Sigmoid colon (tissue), 7 donors: ENCODE results near the gene ZNF608. TPM values are rescaled to one million over a fixed set of nuclear protein-coding genes. Genes with fewer than 3 reads are reported as not detected.

ENCODE experiments used
- DNase-seq: peaks from one replicate; pipeline ENCODE4 v3.0.0-alpha.2; 2019
- H3K27ac ChIP-seq, 4 donors: fragments of 200-600 bp; sonication (generic); one replicate each; pipeline ENCODE4 v1.5.1; 2016 to 2019; ENCODE audit warnings: mild to moderate bottlenecking in 1 of 4
- H3K27me3 ChIP-seq, 3 donors: fragments of 200-600 bp; sonication (generic); one replicate each; pipeline ENCODE4 v1.5.1; 2019; ENCODE audit warnings: mild to moderate bottlenecking in 1 of 3
- H3K36me3 ChIP-seq, 4 donors: fragments of 200-600 bp; sonication (generic); one replicate each; pipeline ENCODE4 v1.5.1; 2016 to 2019
- H3K4me1 ChIP-seq, 4 donors: fragments of 200-600 bp; sonication (generic); one replicate each; pipeline ENCODE4 v1.5.1; 2017 to 2019
- H3K4me3 ChIP-seq, 4 donors: fragments of 200-600 bp; sonication (generic); one replicate each; pipeline ENCODE4 v1.5.1; 2017 to 2019; ENCODE audit warnings: mild to moderate bottlenecking in 2 of 4, moderate library complexity in 1 of 4
- H3K9me3 ChIP-seq, 4 donors: fragments of 200-600 bp in 3 of 4; sonication (generic) in 3 of 4; one replicate each; pipeline versions ENCODE4 v1.5.1 to v1.6.1; 2013 to 2019
- CTCF ChIP-seq, 4 experiments: fragments of 450-650 bp in 3 of 4; fragments of 200-600 bp in 1 of 4; IDR thresholded peaks; one replicate each; pipeline ENCODE4 v1.5.1; 2016 to 2019; ENCODE audit warnings: antibody characterized with exemption in 4 of 4, mild to moderate bottlenecking in 3 of 4, moderate library complexity in 2 of 4
- EP300 ChIP-seq, 4 donors: sonication (generic); formaldehyde crosslinking; IDR thresholded peaks; one replicate each; pipeline ENCODE4 v1.6.1; 2017; ENCODE audit warnings: antibody characterized with exemption in 4 of 4
- POLR2A ChIP-seq, 2 donors: fragments of 450-650 bp; IDR thresholded peaks; one replicate each; pipeline ENCODE4 v1.6.1; 2016; ENCODE audit warnings: antibody characterized with exemption in 2 of 2, mild to moderate bottlenecking in 2 of 2, moderate library complexity in 2 of 2
- POLR2AphosphoS5 ChIP-seq, 4 donors: sonication (generic); formaldehyde crosslinking; IDR thresholded peaks; one replicate each; pipeline ENCODE4 v1.6.1; 2017; ENCODE audit warnings: antibody characterized with exemption in 4 of 4
- WGBS, 2 donors: extraction: QIAGEN DNeasy Blood & Tissue Kit; methylation state at CpG; one replicate each; pipeline ENCODE4 v1.1.7; 2013; 5-methylcytosine and 5-hydroxymethylcytosine counted together
- intact Hi-C: fragments of 100-400 bp; cut with DNase I; formaldehyde crosslinking; loops from one replicate; pipeline ENCODE4 v1.15.1; 2023
- polyA plus RNA-seq, 3 donors: library from polyadenylated mRNA; stranded (reverse); fragments of 200-250 nt; gene quantifications; one replicate each; pipeline ENCODE4 v1.2.3, GENCODE V29; 2013
- total RNA-seq, 4 donors: library from RNA; depleted of rRNA; stranded (reverse); fragments of >200 nt; gene quantifications; one replicate each; pipeline ENCODE4 v1.1.0, GENCODE V29; 2016
- donor health status: healthy with polysubstance abuse.
- donor health status: Bipolar disorder and iron deficiency.
- donor health status: healthy.

The ZNF608 gene
- total and polyA plus RNA-seq, 7 donors = 5.1 to 30.7 (median 17.9) TPM

GRCh38 chr5:124790301-124790894 lies 44.0 kb upstream of the ZNF608 start:
- H3K9me3 ChIP-seq = no peaks in the 10 kb centered on the region
- no peak for TF ChIP-seq CTCF (IDR thresholded peaks at IDR 0.05)
- no peak for TF ChIP-seq EP300 (IDR thresholded peaks at IDR 0.05)
- TF ChIP-seq POLR2AphosphoS5 (IDR thresholded peaks at IDR 0.05) = no peak
- TF ChIP-seq POLR2A (IDR thresholded peaks at IDR 0.05) = no peak
- H3K36me3 ChIP-seq = no peaks in the 10 kb centered on the region
- DNase-seq = no peak
- no peak overlapping the region for H3K27ac ChIP-seq
- no peak overlapping the region for H3K4me3 ChIP-seq
- WGBS, 2 donors = 47 to 79% methylated on average over 3 of the region's 3 CpGs
- H3K4me1 ChIP-seq = peaks cover 0 to 12% (median 5%) of the 10 kb centered on the region in 4 donors
- intact Hi-C loops = no loop called here
- H3K27me3 ChIP-seq = no peaks in the 10 kb centered on the region

- no peak for TF ChIP-seq POLR2AphosphoS5 (IDR thresholded peaks at IDR 0.05)
- no peak for TF ChIP-seq POLR2A (IDR thresholded peaks at IDR 0.05)
- TF ChIP-seq EP300 (IDR thresholded peaks at IDR 0.05) = no peak
- no peak for TF ChIP-seq CTCF (IDR thresholded peaks at IDR 0.05)
- DNase-seq = no peak
- intact Hi-C loops = no loop called here
- Histone ChIP-seq H3K36me3 (no peaks in the 10 kb centered on the region), H3K27me3 (no peaks in the 10 kb centered on the region), H3K4me1 (peaks cover 0 to 12% (median 5%) of the 10 kb centered on the region in 4 donors), H3K9me3 (no peaks in the 10 kb centered on the region), H3K4me3 (no peak overlapping the region), H3K27ac (no peak overlapping the region)
- WGBS, 2 donors = 49 to 69% methylated on average over 4 of the region's 4 CpGs
Measured at GRCh38 chr5:124789104-124789605, 42.7 kb upstream of the ZNF608 start.

GRCh38 chr5:124783794-124784193 lies 37.4 kb upstream of the ZNF608 start:
- Histone ChIP-seq H3K27ac (no peak overlapping the region), H3K36me3 (no peaks in the 10 kb centered on the region), H3K4me1 (no peaks in the 10 kb centered on the region), H3K27me3 (no peaks in the 10 kb centered on the region), H3K9me3 (no peaks in the 10 kb centered on the region), H3K4me3 (no peak overlapping the region)
- intact Hi-C loops = no loop called here
- 91 to 93% methylated on average over 2 of the region's 2 CpGs for WGBS, 2 donors
- no peak for DNase-seq
- TF ChIP-seq POLR2A (IDR thresholded peaks at IDR 0.05) (no peak), EP300 (IDR thresholded peaks at IDR 0.05) (no peak), POLR2AphosphoS5 (IDR thresholded peaks at IDR 0.05) (no peak), CTCF (IDR thresholded peaks at IDR 0.05) (no peak)

- H3K36me3 ChIP-seq = no peaks in the 10 kb centered on the region
- H3K27ac ChIP-seq = no peak overlapping the region
- WGBS, 2 donors = 91 to 97% methylated on average over 3 of the region's 3 CpGs
Measured at GRCh38 chr5:124783285-124783684, 36.8 kb upstream of the ZNF608 start.

GRCh38 chr5:124782262-124782661 lies 35.8 kb upstream of the ZNF608 start:
- intact Hi-C loops = no loop called here
- Histone ChIP-seq H3K27ac (no peak overlapping the region), H3K9me3 (no peaks in the 10 kb centered on the region), H3K27me3 (no peaks in the 10 kb centered on the region), H3K4me3 (no peak overlapping the region), H3K36me3 (no peaks in the 10 kb centered on the region), H3K4me1 (no peaks in the 10 kb centered on the region)
- no peak for TF ChIP-seq CTCF (IDR thresholded peaks at IDR 0.05)
- TF ChIP-seq POLR2A (IDR thresholded peaks at IDR 0.05) = no peak
- TF ChIP-seq EP300 (IDR thresholded peaks at IDR 0.05) = no peak
- no peak for TF ChIP-seq POLR2AphosphoS5 (IDR thresholded peaks at IDR 0.05)
- DNase-seq = no peak
- 97% methylated on average over 1 of the region's 1 CpG for WGBS, 2 donors

More at GRCh38 chr5:124783285-124783684, 36.8 kb upstream of the ZNF608 start:
- intact Hi-C loops = no loop called here
- H3K4me1 ChIP-seq = no peaks in the 10 kb centered on the region
- H3K27me3 ChIP-seq = no peaks in the 10 kb centered on the region
- TF ChIP-seq POLR2AphosphoS5 (IDR thresholded peaks at IDR 0.05) (no peak), POLR2A (IDR thresholded peaks at IDR 0.05) (no peak)
- H3K9me3 ChIP-seq = no peaks in the 10 kb centered on the region
- DNase-seq = no peak
- H3K4me3 ChIP-seq = no peak overlapping the region
